HepG2 (cell line): ENCODE measurements around the gene MYORG. TPM values are rescaled to one million over a fixed set of nuclear protein-coding genes. Genes with fewer than 3 reads are reported as not detected.

Experiments
- ARNTL ChIP-seq: sonication (generic); formaldehyde crosslinking; IDR thresholded peaks from 2 replicates; pipeline ENCODE4 v1.4.0; 2020; ENCODE audit warnings: mild to moderate bottlenecking, missing genetic modification reagents
- FOXA3 ChIP-seq: IDR thresholded peaks from 2 replicates; pipeline ENCODE4 v1.6.1; 2016; ENCODE audit warnings: missing genetic modification reagents, missing compliant biosample characterization
- HCFC1 ChIP-seq: fragments of 150-350 bp; IDR thresholded peaks from 2 replicates; pipeline ENCODE4 v1.6.1; 2014; ENCODE audit warnings: low read depth, low read length
- HDAC2 ChIP-seq: sonication (generic); formaldehyde crosslinking; IDR thresholded peaks from 2 replicates; pipeline ENCODE4 v1.4.0; 2020; ENCODE audit warnings: missing genetic modification reagents
- HNF4A ChIP-seq: sonication (generic); formaldehyde crosslinking; IDR thresholded peaks from 2 replicates; pipeline ENCODE4 v1.4.0; 2020; ENCODE audit warnings: missing genetic modification reagents
- MTA3 ChIP-seq: sonication (generic); formaldehyde crosslinking; IDR thresholded peaks from 2 replicates; pipeline ENCODE4 v1.4.0; 2020; ENCODE audit warnings: missing genetic modification reagents
- PAX8 ChIP-seq: sonication (generic); formaldehyde crosslinking; IDR thresholded peaks from 2 replicates; pipeline ENCODE4 v1.8.0; 2022; ENCODE audit warnings: mild to moderate bottlenecking, missing genetic modification reagents, borderline replicate concordance
- SP4 ChIP-seq: sonication (generic); formaldehyde crosslinking; IDR thresholded peaks from 2 replicates; pipeline ENCODE4 v1.8.1; 2023; ENCODE audit warnings: mild to moderate bottlenecking, missing genetic modification reagents
- ZNF652 ChIP-seq: IDR thresholded peaks from 2 replicates; pipeline ENCODE4 v1.6.1; 2016; ENCODE audit warnings: low read depth, borderline replicate concordance
- polyA plus RNA-seq, 8 experiments: library from polyadenylated mRNA; depleted of rRNA in 3 of 8; stranded (reverse) in 7 of 8; unstranded in 1 of 8; fragments of >200 nt; fragmentation: Illumina TruSeq in 4 of 8; extraction: Trizol in 4 of 8; gene quantifications; 2 replicates each; pipeline versions ENCODE4 v1.2.1 to v1.2.3, GENCODE V29; 2011 to 2016; ENCODE audit warnings: low read depth in 4 of 8, missing spikeins in 1 of 8, mixed read lengths in 1 of 8; ENCODE audit not compliant: insufficient read depth in 1 of 8
- total RNA-seq, 5 experiments: library from RNA; depleted of rRNA; stranded (reverse); fragments of >200 nt; fragmentation: Illumina TruSeq; extraction: Trizol; gene quantifications; 2 replicates each; pipeline ENCODE4 v1.2.3, GENCODE V29; 2016; ENCODE audit warnings: low read depth in 1 of 5
- TF ChIP-seq, protein P1 (sequence below): sonication (generic); formaldehyde crosslinking; IDR thresholded peaks from 2 replicates; pipeline ENCODE4 v1.5.1; 2020; ENCODE audit warnings: missing genetic modification reagents, mild to moderate bottlenecking, borderline replicate concordance
- TF ChIP-seq, protein P2 (sequence below): sonication (generic); formaldehyde crosslinking; IDR thresholded peaks from 2 replicates; pipeline ENCODE4 v1.9.0; 2022; ENCODE audit warnings: missing genetic modification reagents, mild to moderate bottlenecking, borderline replicate concordance
- TF ChIP-seq, protein P3 (sequence below): sonication (generic); formaldehyde crosslinking; conservative IDR thresholded peaks from 2 replicates; pipeline ENCODE4 v1.4.0; 2020; ENCODE audit warnings: missing genetic modification reagents
- TF ChIP-seq, protein P4 (sequence below): IDR thresholded peaks from 2 replicates; pipeline ENCODE4 v1.6.1; 2018; ENCODE audit warnings: missing genetic modification reagents
- TF ChIP-seq, protein P5 (sequence below): sonication (generic); formaldehyde crosslinking; IDR thresholded peaks from 2 replicates; pipeline ENCODE4 v1.4.0; 2020; ENCODE audit warnings: missing genetic modification reagents, borderline replicate concordance
- TF ChIP-seq, protein P6 (sequence below): sonication (generic); formaldehyde crosslinking; IDR thresholded peaks from 2 replicates; pipeline ENCODE4 v1.8.1; 2022; ENCODE audit warnings: mild to moderate bottlenecking, missing genetic modification reagents

Gene MYORG
- total and polyA plus RNA-seq, 2 of the 13 experiments (the other 11 are each of a cell fraction or from before 2014, with no cell fraction given), result 11.1 to 22.4 TPM

DNA sequence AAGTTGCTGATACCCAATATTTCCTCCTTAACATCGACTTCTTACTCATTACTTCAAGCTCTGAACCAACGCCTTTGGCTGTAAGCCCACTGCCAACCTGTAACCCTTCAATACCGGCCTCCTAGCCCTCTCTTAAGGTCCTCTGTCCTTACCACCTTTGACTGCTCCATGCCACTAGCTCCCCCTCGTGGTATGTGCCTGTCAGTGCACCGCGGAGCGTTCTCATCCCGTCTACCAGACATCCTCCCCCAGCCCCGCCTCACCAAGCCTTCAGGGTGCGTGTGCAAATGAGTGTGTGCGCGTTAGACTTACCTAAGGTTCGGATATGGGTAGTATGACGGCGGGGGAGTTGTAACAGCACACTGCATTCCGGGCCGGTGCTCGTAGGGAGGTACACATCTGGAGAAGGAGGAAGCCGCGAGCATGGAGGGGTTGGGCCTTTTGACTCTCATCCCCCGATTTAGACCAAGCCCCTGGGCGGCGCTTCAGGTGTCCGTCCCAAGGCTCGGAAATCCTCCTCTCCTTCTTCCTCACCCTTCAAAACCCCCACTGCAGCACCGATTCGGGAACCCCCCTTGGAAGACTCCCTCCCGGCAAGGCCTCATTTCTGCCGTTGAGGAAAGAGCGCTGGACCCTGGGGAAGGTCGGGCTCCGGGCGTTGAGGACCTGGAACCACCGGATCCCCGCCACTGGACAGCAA is 2.8 kb upstream of the MYORG start (continued):
- TF ChIP-seq PAX8 (CRISPR knock-in tag) (no peak), HNF4A (0 out of 2 replicates have a peak, but pooled peaks have one; percentile 7), ZNF652 (CRISPR knock-in tag) (peak; percentile 75), HDAC2 (peak; percentile 47; the same call in 1 of the 2 replicates), SP4 (CRISPR knock-in tag) (peak; percentile 16; the same call in 1 of the 2 replicates), HCFC1 (peak; percentile 18; the same call in 1 of the 2 replicates), ARNTL (CRISPR knock-in tag) (peak; percentile 56), MTA3 (CRISPR knock-in tag) (no peak), FOXA3 (CRISPR knock-in tag) (0 out of 2 replicates have a peak, but pooled peaks have one; percentile 9)
- TF ChIP-seq, protein P1, sequence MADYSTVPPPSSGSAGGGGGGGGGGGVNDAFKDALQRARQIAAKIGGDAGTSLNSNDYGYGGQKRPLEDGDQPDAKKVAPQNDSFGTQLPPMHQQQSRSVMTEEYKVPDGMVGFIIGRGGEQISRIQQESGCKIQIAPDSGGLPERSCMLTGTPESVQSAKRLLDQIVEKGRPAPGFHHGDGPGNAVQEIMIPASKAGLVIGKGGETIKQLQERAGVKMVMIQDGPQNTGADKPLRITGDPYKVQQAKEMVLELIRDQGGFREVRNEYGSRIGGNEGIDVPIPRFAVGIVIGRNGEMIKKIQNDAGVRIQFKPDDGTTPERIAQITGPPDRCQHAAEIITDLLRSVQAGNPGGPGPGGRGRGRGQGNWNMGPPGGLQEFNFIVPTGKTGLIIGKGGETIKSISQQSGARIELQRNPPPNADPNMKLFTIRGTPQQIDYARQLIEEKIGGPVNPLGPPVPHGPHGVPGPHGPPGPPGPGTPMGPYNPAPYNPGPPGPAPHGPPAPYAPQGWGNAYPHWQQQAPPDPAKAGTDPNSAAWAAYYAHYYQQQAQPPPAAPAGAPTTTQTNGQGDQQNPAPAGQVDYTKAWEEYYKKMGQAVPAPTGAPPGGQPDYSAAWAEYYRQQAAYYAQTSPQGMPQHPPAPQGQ (CRISPR knock-in tag), result no peak
- TF ChIP-seq, protein P2, sequence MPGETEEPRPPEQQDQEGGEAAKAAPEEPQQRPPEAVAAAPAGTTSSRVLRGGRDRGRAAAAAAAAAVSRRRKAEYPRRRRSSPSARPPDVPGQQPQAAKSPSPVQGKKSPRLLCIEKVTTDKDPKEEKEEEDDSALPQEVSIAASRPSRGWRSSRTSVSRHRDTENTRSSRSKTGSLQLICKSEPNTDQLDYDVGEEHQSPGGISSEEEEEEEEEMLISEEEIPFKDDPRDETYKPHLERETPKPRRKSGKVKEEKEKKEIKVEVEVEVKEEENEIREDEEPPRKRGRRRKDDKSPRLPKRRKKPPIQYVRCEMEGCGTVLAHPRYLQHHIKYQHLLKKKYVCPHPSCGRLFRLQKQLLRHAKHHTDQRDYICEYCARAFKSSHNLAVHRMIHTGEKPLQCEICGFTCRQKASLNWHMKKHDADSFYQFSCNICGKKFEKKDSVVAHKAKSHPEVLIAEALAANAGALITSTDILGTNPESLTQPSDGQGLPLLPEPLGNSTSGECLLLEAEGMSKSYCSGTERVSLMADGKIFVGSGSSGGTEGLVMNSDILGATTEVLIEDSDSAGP (CRISPR knock-in tag), result peak; percentile 43; the same call in 1 of the 2 replicates
- TF ChIP-seq, protein P3, sequence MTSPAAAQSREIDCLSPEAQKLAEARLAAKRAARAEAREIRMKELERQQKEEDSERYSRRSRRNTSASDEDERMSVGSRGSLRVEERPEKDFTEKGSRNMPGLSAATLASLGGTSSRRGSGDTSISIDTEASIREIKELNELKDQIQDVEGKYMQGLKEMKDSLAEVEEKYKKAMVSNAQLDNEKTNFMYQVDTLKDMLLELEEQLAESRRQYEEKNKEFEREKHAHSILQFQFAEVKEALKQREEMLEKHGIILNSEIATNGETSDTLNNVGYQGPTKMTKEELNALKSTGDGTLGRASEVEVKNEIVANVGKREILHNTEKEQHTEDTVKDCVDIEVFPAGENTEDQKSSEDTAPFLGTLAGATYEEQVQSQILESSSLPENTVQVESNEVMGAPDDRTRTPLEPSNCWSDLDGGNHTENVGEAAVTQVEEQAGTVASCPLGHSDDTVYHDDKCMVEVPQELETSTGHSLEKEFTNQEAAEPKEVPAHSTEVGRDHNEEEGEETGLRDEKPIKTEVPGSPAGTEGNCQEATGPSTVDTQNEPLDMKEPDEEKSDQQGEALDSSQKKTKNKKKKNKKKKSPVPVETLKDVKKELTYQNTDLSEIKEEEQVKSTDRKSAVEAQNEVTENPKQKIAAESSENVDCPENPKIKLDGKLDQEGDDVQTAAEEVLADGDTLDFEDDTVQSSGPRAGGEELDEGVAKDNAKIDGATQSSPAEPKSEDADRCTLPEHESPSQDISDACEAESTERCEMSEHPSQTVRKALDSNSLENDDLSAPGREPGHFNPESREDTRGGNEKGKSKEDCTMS (CRISPR knock-in tag), result no peak
- TF ChIP-seq, protein P4, sequence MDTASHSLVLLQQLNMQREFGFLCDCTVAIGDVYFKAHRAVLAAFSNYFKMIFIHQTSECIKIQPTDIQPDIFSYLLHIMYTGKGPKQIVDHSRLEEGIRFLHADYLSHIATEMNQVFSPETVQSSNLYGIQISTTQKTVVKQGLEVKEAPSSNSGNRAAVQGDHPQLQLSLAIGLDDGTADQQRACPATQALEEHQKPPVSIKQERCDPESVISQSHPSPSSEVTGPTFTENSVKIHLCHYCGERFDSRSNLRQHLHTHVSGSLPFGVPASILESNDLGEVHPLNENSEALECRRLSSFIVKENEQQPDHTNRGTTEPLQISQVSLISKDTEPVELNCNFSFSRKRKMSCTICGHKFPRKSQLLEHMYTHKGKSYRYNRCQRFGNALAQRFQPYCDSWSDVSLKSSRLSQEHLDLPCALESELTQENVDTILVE (CRISPR knock-in tag), result peak; percentile 18; the same call in 1 of the 2 replicates
- TF ChIP-seq, protein P5, sequence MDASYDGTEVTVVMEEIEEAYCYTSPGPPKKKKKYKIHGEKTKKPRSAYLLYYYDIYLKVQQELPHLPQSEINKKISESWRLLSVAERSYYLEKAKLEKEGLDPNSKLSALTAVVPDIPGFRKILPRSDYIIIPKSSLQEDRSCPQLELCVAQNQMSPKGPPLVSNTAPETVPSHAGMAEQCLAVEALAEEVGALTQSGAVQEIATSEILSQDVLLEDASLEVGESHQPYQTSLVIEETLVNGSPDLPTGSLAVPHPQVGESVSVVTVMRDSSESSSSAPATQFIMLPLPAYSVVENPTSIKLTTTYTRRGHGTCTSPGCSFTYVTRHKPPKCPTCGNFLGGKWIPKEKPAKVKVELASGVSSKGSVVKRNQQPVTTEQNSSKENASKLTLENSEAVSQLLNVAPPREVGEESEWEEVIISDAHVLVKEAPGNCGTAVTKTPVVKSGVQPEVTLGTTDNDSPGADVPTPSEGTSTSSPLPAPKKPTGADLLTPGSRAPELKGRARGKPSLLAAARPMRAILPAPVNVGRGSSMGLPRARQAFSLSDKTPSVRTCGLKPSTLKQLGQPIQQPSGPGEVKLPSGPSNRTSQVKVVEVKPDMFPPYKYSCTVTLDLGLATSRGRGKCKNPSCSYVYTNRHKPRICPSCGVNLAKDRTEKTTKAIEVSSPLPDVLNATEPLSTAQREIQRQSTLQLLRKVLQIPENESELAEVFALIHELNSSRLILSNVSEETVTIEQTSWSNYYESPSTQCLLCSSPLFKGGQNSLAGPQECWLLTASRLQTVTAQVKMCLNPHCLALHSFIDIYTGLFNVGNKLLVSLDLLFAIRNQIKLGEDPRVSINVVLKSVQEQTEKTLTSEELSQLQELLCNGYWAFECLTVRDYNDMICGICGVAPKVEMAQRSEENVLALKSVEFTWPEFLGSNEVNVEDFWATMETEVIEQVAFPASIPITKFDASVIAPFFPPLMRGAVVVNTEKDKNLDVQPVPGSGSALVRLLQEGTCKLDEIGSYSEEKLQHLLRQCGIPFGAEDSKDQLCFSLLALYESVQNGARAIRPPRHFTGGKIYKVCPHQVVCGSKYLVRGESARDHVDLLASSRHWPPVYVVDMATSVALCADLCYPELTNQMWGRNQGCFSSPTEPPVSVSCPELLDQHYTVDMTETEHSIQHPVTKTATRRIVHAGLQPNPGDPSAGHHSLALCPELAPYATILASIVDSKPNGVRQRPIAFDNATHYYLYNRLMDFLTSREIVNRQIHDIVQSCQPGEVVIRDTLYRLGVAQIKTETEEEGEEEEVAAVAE, result peak; percentile 41; the same call in 1 of the 2 replicates
- TF ChIP-seq, protein P6, sequence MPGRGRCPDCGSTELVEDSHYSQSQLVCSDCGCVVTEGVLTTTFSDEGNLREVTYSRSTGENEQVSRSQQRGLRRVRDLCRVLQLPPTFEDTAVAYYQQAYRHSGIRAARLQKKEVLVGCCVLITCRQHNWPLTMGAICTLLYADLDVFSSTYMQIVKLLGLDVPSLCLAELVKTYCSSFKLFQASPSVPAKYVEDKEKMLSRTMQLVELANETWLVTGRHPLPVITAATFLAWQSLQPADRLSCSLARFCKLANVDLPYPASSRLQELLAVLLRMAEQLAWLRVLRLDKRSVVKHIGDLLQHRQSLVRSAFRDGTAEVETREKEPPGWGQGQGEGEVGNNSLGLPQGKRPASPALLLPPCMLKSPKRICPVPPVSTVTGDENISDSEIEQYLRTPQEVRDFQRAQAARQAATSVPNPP (CRISPR knock-in tag), result peak; percentile 45; the same call in 1 of the 2 replicates
